ENCODE data around the gene ING3.

The ING3 gene

GRCh38 chr7:121012919-121013318 is 62.3 kb downstream of the ING3 start:
- no peaks in the 10 kb centered on the region for H3K36me3 ChIP-seq (ENCODE audit: control insufficient read depth, insufficient read depth, low read length)
- H3K4me3 ChIP-seq (ENCODE audit: low read length): no peak overlapping the region
- no peak overlapping the region for H3K9ac ChIP-seq (ENCODE audit: low read length)
- no peaks in the 10 kb centered on the region for H3K4me1 ChIP-seq (ENCODE audit: control insufficient read depth, insufficient read depth, low read length)
- no peaks in the 10 kb centered on the region for H3K9me3 ChIP-seq (ENCODE audit: control insufficient read depth, low read length)
- H3K27me3 ChIP-seq (ENCODE audit: control insufficient read depth, insufficient read depth, low read length): no peaks in the 10 kb centered on the region

GRCh38 chr7:121015560-121015959 is 65.0 kb downstream of the ING3 start:
- Histone ChIP-seq H3K4me3 (ENCODE audit: low read length) (no peak overlapping the region), H3K4me1 (ENCODE audit: control insufficient read depth, insufficient read depth, low read length) (no peaks in the 10 kb centered on the region), H3K27me3 (ENCODE audit: control insufficient read depth, insufficient read depth, low read length) (no peaks in the 10 kb centered on the region)

GRCh38 chr7:121016966-121017365 is 66.4 kb downstream of the ING3 start:
- H3K4me1 ChIP-seq (ENCODE audit: control insufficient read depth, insufficient read depth, low read length): no peaks in the 10 kb centered on the region

More at GRCh38 chr7:121015560-121015959, 65.0 kb downstream of the ING3 start:
- no peaks in the 10 kb centered on the region for H3K9me3 ChIP-seq (ENCODE audit: control insufficient read depth, low read length)
- H3K9ac ChIP-seq (ENCODE audit: low read length): no peak overlapping the region
- no peaks in the 10 kb centered on the region for H3K36me3 ChIP-seq (ENCODE audit: control insufficient read depth, insufficient read depth, low read length)

GRCh38 chr7:121017586-121017985 is 67.0 kb downstream of the ING3 start:
- no peaks in the 10 kb centered on the region for H3K27me3 ChIP-seq (ENCODE audit: control insufficient read depth, insufficient read depth, low read length)
- no peak overlapping the region for H3K9ac ChIP-seq (ENCODE audit: low read length)
- no peaks in the 10 kb centered on the region for H3K4me1 ChIP-seq (ENCODE audit: control insufficient read depth, insufficient read depth, low read length)
- H3K36me3 ChIP-seq (ENCODE audit: control insufficient read depth, insufficient read depth, low read length): no peaks in the 10 kb centered on the region
- no peak overlapping the region for H3K4me3 ChIP-seq (ENCODE audit: low read length)
- H3K9me3 ChIP-seq (ENCODE audit: control insufficient read depth, low read length): no peaks in the 10 kb centered on the region

More at GRCh38 chr7:121016966-121017365, 66.4 kb downstream of the ING3 start:
- Histone ChIP-seq H3K9ac (ENCODE audit: low read length) (no peak overlapping the region), H3K9me3 (ENCODE audit: control insufficient read depth, low read length) (no peaks in the 10 kb centered on the region), H3K4me3 (ENCODE audit: low read length) (no peak overlapping the region), H3K27me3 (ENCODE audit: control insufficient read depth, insufficient read depth, low read length) (no peaks in the 10 kb centered on the region), H3K36me3 (ENCODE audit: control insufficient read depth, insufficient read depth, low read length) (no peaks in the 10 kb centered on the region)

- no peak overlapping the region for H3K9ac ChIP-seq (ENCODE audit: low read length)
- H3K36me3 ChIP-seq (ENCODE audit: control insufficient read depth, insufficient read depth, low read length): no peaks in the 10 kb centered on the region
- H3K4me3 ChIP-seq (ENCODE audit: low read length): no peak overlapping the region
- H3K9me3 ChIP-seq (ENCODE audit: control insufficient read depth, low read length): no peaks in the 10 kb centered on the region
- H3K27me3 ChIP-seq (ENCODE audit: control insufficient read depth, insufficient read depth, low read length): no peaks in the 10 kb centered on the region
- no peaks in the 10 kb centered on the region for H3K4me1 ChIP-seq (ENCODE audit: control insufficient read depth, insufficient read depth, low read length)
These were observed 68.4 kb downstream of the ING3 start for GRCh38 chr7:121019018-121019417.

- H3K9ac ChIP-seq (ENCODE audit: low read length): no peak overlapping the region
- H3K36me3 ChIP-seq (ENCODE audit: control insufficient read depth, insufficient read depth, low read length): no peaks in the 10 kb centered on the region
These were observed 69.8 kb downstream of the ING3 start for GRCh38 chr7:121020249-121020988.

GRCh38 chr7:121020989-121021969 is 70.7 kb downstream of the ING3 start:
- Histone ChIP-seq H3K9ac (ENCODE audit: low read length) (no peak overlapping the region), H3K36me3 (ENCODE audit: control insufficient read depth, insufficient read depth, low read length) (no peaks in the 10 kb centered on the region), H3K4me3 (ENCODE audit: low read length) (no peak overlapping the region), H3K27me3 (ENCODE audit: control insufficient read depth, insufficient read depth, low read length) (no peaks in the 10 kb centered on the region), H3K4me1 (ENCODE audit: control insufficient read depth, insufficient read depth, low read length) (no peaks in the 10 kb centered on the region), H3K9me3 (ENCODE audit: control insufficient read depth, low read length) (no peaks in the 10 kb centered on the region)

More at GRCh38 chr7:121020249-121020988, 69.8 kb downstream of the ING3 start:
- H3K4me3 ChIP-seq (ENCODE audit: low read length): no peak overlapping the region
- H3K27me3 ChIP-seq (ENCODE audit: control insufficient read depth, insufficient read depth, low read length): no peaks in the 10 kb centered on the region
- H3K9me3 ChIP-seq (ENCODE audit: control insufficient read depth, low read length): no peaks in the 10 kb centered on the region
- no peaks in the 10 kb centered on the region for H3K4me1 ChIP-seq (ENCODE audit: control insufficient read depth, insufficient read depth, low read length)

- H3K4me1 ChIP-seq (ENCODE audit: control insufficient read depth, insufficient read depth, low read length): no peaks in the 10 kb centered on the region
- H3K4me3 ChIP-seq (ENCODE audit: low read length): no peak overlapping the region
- no peaks in the 10 kb centered on the region for H3K36me3 ChIP-seq (ENCODE audit: control insufficient read depth, insufficient read depth, low read length)
- H3K9me3 ChIP-seq (ENCODE audit: control insufficient read depth, low read length): no peaks in the 10 kb centered on the region
- no peak overlapping the region for H3K9ac ChIP-seq (ENCODE audit: low read length)
- no peaks in the 10 kb centered on the region for H3K27me3 ChIP-seq (ENCODE audit: control insufficient read depth, insufficient read depth, low read length)
These were observed 72.6 kb downstream of the ING3 start for GRCh38 chr7:121023194-121023593.

GRCh38 chr7:121023683-121024511 is 73.3 kb downstream of the ING3 start:
- Histone ChIP-seq H3K4me3 (ENCODE audit: low read length) (no peak overlapping the region), H3K27me3 (ENCODE audit: control insufficient read depth, insufficient read depth, low read length) (no peaks in the 10 kb centered on the region), H3K4me1 (ENCODE audit: control insufficient read depth, insufficient read depth, low read length) (no peaks in the 10 kb centered on the region), H3K36me3 (ENCODE audit: control insufficient read depth, insufficient read depth, low read length) (no peaks in the 10 kb centered on the region), H3K9me3 (ENCODE audit: control insufficient read depth, low read length) (no peaks in the 10 kb centered on the region), H3K9ac (ENCODE audit: low read length) (peak overlapping the region; percentile 22)

GRCh38 chr7:121024611-121025010 is 74.0 kb downstream of the ING3 start:
- Histone ChIP-seq H3K36me3 (ENCODE audit: control insufficient read depth, insufficient read depth, low read length) (no peaks in the 10 kb centered on the region), H3K4me3 (ENCODE audit: low read length) (no peak overlapping the region), H3K9ac (ENCODE audit: low read length) (no peak overlapping the region), H3K9me3 (ENCODE audit: control insufficient read depth, low read length) (no peaks in the 10 kb centered on the region), H3K4me1 (ENCODE audit: control insufficient read depth, insufficient read depth, low read length) (no peaks in the 10 kb centered on the region), H3K27me3 (ENCODE audit: control insufficient read depth, insufficient read depth, low read length) (no peaks in the 10 kb centered on the region)

GRCh38 chr7:121026159-121026558 is 75.6 kb downstream of the ING3 start:
- Histone ChIP-seq H3K36me3 (ENCODE audit: control insufficient read depth, insufficient read depth, low read length) (no peaks in the 10 kb centered on the region), H3K4me1 (ENCODE audit: control insufficient read depth, insufficient read depth, low read length) (no peaks in the 10 kb centered on the region), H3K4me3 (ENCODE audit: low read length) (no peak overlapping the region), H3K9me3 (ENCODE audit: control insufficient read depth, low read length) (no peaks in the 10 kb centered on the region), H3K9ac (ENCODE audit: low read length) (no peak overlapping the region), H3K27me3 (ENCODE audit: control insufficient read depth, insufficient read depth, low read length) (no peaks in the 10 kb centered on the region)
